RPMI7951 (cell line): ENCODE data around the gene CDH13. TPM values are rescaled to one million over a fixed set of nuclear protein-coding genes. Genes with fewer than 3 reads are reported as not detected.
A peak's percentile ranks its signal among the peaks of the same experiment; 100 is the strongest.

Experiments used
- DNase-seq: peaks from one replicate; pipeline ENCODE4 v3.0.0-alpha.2; 2012; ENCODE audit warnings: low read depth
- total RNA-seq: library from RNA; depleted of rRNA; stranded (reverse); fragments of >200 nt; shearing (Covaris generic); gene quantifications from 2 replicates; pipeline ENCODE4 v1.2.3, GENCODE V29; 2014

CDH13 gene
- total RNA-seq, 1 experiment from 2014 or later = 65.6 TPM

GRCh38 chr16:83110269-83110668 lies 483.5 kb downstream of the CDH13 start:
- DNase-seq = peak; percentile 79

- DNase-seq = peak; percentile 39
Measured at GRCh38 chr16:83113317-83113716, 486.5 kb downstream of the CDH13 start.

- DNase-seq = peak; percentile 63
Measured at GRCh38 chr16:83113811-83114210, 487.0 kb downstream of the CDH13 start.

GRCh38 chr16:83115491-83116232 lies 488.9 kb downstream of the CDH13 start:
- no peak for DNase-seq

GRCh38 chr16:83116274-83116892 lies 489.6 kb downstream of the CDH13 start:
- DNase-seq = peak; percentile 54

- DNase-seq = peak; percentile 65
Measured at GRCh38 chr16:83117810-83118209, 491.0 kb downstream of the CDH13 start.

- DNase-seq = peak; percentile 88
Measured at GRCh38 chr16:83118365-83118764, 491.6 kb downstream of the CDH13 start.

- no peak for DNase-seq
Measured at GRCh38 chr16:83125999-83126568, 499.3 kb downstream of the CDH13 start.

- no peak for DNase-seq
Measured at GRCh38 chr16:83128041-83128440, 501.3 kb downstream of the CDH13 start.

GRCh38 chr16:83130039-83130438 lies 503.3 kb downstream of the CDH13 start:
- DNase-seq = no peak

- DNase-seq = no peak
Measured at GRCh38 chr16:83134638-83135037, 507.9 kb downstream of the CDH13 start.

GRCh38 chr16:83136419-83136818 lies 509.6 kb downstream of the CDH13 start:
- peak; percentile 14 for DNase-seq

- DNase-seq = peak; percentile 17
Measured at GRCh38 chr16:83136924-83137323, 510.2 kb downstream of the CDH13 start.

- peak; percentile 98 for DNase-seq
Measured at GRCh38 chr16:83137326-83137781, 510.6 kb downstream of the CDH13 start.

- DNase-seq = peak; percentile 60
Measured at GRCh38 chr16:83137894-83138293, 511.1 kb downstream of the CDH13 start.

GRCh38 chr16:83138512-83138911 lies 511.7 kb downstream of the CDH13 start:
- DNase-seq = no peak

GRCh38 chr16:83138976-83139690 lies 512.4 kb downstream of the CDH13 start:
- DNase-seq = peak; percentile 41

- peak; percentile 90 for DNase-seq
Measured at GRCh38 chr16:83143788-83144187, 517.0 kb downstream of the CDH13 start.

- DNase-seq = no peak
Measured at GRCh38 chr16:83145297-83145696, 518.5 kb downstream of the CDH13 start.

- DNase-seq = no peak
Measured at GRCh38 chr16:83147244-83147643, 520.5 kb downstream of the CDH13 start.

- DNase-seq = peak; percentile 27
Measured at GRCh38 chr16:83158320-83158957, 531.7 kb downstream of the CDH13 start.

- peak; percentile 19 for DNase-seq
Measured at GRCh38 chr16:83159049-83159448, 532.3 kb downstream of the CDH13 start.
